Esophagus squamous epithelium (tissue), 5 donors: ENCODE measurements around the gene CREBBP. TPM values are rescaled to one million over a fixed set of nuclear protein-coding genes. Genes with fewer than 3 reads are reported as not detected.

Source experiments
- DNase-seq: peaks from one replicate; lab custom pipeline; 2025; lab: John Stamatoyannopoulos, UW
- H3K27ac ChIP-seq, 4 donors: fragments of 200-600 bp; sonication (generic); one replicate each; pipeline ENCODE4 v1.5.1; 2016 to 2019; ENCODE audit warnings: mild to moderate bottlenecking in 1 of 4
- H3K27me3 ChIP-seq, 4 donors: fragments of 200-600 bp; sonication (generic); 1 replicate in 3 of 4; 2 replicates in 1 of 4; pipeline versions ENCODE4 v1.5.1 to v1.6.0; 2017 to 2021; ENCODE audit warnings: antibody characterized with exemption in 1 of 4
- H3K36me3 ChIP-seq, 3 donors: fragments of 200-600 bp; sonication (generic); one replicate each; pipeline ENCODE4 v1.5.1; 2016 to 2019
- H3K4me1 ChIP-seq, 3 donors: fragments of 200-600 bp; sonication (generic); one replicate each; pipeline ENCODE4 v1.5.1; 2017 to 2019
- H3K4me3 ChIP-seq, 4 donors: fragments of 200-600 bp; sonication (generic); 1 replicate in 3 of 4; 2 replicates in 1 of 4; pipeline ENCODE4 v1.5.1; 2016 to 2019; ENCODE audit warnings: mild to moderate bottlenecking in 2 of 4, moderate library complexity in 1 of 4
- H3K9me3 ChIP-seq, 3 donors: fragments of 200-600 bp; sonication (generic); one replicate each; pipeline ENCODE4 v1.5.1; 2016 to 2019
- POLR2A ChIP-seq, 4 donors: fragments of 450-650 bp; IDR thresholded peaks; one replicate each; pipeline ENCODE4 v1.6.1; 2017; ENCODE audit warnings: antibody characterized with exemption in 4 of 4, mild to moderate bottlenecking in 4 of 4, moderate library complexity in 3 of 4
- WGBS, 2 donors: methylation state at CpG; one replicate each; pipeline ENCODE4 v1.1.5; 2018; 5-methylcytosine and 5-hydroxymethylcytosine counted together
- intact Hi-C: fragments of 100-400 bp; cut with DNase I; formaldehyde crosslinking; loops from one replicate; pipeline ENCODE4 v1.15.0; 2022
- total RNA-seq, 4 donors: library from RNA; depleted of rRNA; stranded (reverse); fragments of >200 nt; gene quantifications; one replicate each; pipeline ENCODE4 v1.1.0, GENCODE V29; 2016
- TF ChIP-seq, protein P1 (sequence below), 6 experiments: fragments of 450-650 bp in 4 of 6; fragments of 200-600 bp in 2 of 6; sonication (generic) in 2 of 6; IDR thresholded peaks; one replicate each; pipeline ENCODE4 v1.5.1; 2016 to 2019; ENCODE audit warnings: antibody characterized with exemption in 6 of 6, mild to moderate bottlenecking in 4 of 6, moderate library complexity in 4 of 6
- donor health status: DM: yes; HTN: yes; CAD: no.

CREBBP gene
- total RNA-seq, 4 donors from 2014 or later: 14.5 to 53.6 (median 37.5) TPM

DNA sequence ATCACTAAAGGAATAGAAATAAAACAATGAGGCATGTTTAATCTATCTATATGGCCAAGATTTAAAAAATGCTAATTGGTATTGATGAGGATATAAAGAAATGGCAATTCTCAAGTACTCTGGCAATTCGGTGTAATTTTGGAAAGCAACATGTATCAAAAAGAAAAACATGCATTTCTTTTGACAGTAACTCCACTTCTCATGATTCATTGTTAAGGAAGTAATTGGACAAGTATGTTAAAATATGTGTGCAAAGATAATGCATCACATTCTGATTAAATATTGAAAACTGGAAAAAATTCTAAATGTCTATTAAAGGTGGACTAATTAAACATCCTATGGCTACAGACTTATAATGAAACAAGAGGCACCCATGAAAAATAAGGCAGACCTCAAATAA, 81.2 kb downstream of the CREBBP start:
- peaks cover 0 to 64% (median 5%) of the 10 kb centered on the region in 3 donors for H3K4me1 ChIP-seq
- WGBS, 2 donors: 51 to 58% methylated on average over 1 of the region's 1 CpG

GRCh38 chr16:3798838-3799237, 81.7 kb downstream of the CREBBP start:
- H3K27me3 ChIP-seq: no peaks in the 10 kb centered on the region
- TF ChIP-seq POLR2A (IDR thresholded peaks at IDR 0.05): no peak
- TF ChIP-seq, protein P1, sequence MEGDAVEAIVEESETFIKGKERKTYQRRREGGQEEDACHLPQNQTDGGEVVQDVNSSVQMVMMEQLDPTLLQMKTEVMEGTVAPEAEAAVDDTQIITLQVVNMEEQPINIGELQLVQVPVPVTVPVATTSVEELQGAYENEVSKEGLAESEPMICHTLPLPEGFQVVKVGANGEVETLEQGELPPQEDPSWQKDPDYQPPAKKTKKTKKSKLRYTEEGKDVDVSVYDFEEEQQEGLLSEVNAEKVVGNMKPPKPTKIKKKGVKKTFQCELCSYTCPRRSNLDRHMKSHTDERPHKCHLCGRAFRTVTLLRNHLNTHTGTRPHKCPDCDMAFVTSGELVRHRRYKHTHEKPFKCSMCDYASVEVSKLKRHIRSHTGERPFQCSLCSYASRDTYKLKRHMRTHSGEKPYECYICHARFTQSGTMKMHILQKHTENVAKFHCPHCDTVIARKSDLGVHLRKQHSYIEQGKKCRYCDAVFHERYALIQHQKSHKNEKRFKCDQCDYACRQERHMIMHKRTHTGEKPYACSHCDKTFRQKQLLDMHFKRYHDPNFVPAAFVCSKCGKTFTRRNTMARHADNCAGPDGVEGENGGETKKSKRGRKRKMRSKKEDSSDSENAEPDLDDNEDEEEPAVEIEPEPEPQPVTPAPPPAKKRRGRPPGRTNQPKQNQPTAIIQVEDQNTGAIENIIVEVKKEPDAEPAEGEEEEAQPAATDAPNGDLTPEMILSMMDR (IDR thresholded peaks at IDR 0.05): no peak
- H3K27ac ChIP-seq: no peak overlapping the region
- H3K9me3 ChIP-seq: no peaks in the 10 kb centered on the region
- 87 to 93% methylated on average over 8 of the region's 8 CpGs for WGBS, 2 donors
- peaks cover 0 to 20% (median 0%) of the 10 kb centered on the region in 3 donors for H3K36me3 ChIP-seq
- peaks cover 3 to 63% (median 7%) of the 10 kb centered on the region in 3 donors for H3K4me1 ChIP-seq
- no peak for DNase-seq
- intact Hi-C loops: no loop called here
- H3K4me3 ChIP-seq: no peak overlapping the region

More for the DNA sequence above, 81.2 kb downstream of the CREBBP start:
- Histone ChIP-seq H3K27me3 (no peaks in the 10 kb centered on the region), H3K36me3 (peaks cover 0 to 20% (median 0%) of the 10 kb centered on the region in 3 donors), H3K9me3 (no peaks in the 10 kb centered on the region), H3K4me3 (no peak overlapping the region), H3K27ac (no peak overlapping the region)
- no peak for DNase-seq
- TF ChIP-seq, protein P1 (IDR thresholded peaks at IDR 0.05): no peak
- no peak for TF ChIP-seq POLR2A (IDR thresholded peaks at IDR 0.05)
- intact Hi-C loops: no loop called here

DNA sequence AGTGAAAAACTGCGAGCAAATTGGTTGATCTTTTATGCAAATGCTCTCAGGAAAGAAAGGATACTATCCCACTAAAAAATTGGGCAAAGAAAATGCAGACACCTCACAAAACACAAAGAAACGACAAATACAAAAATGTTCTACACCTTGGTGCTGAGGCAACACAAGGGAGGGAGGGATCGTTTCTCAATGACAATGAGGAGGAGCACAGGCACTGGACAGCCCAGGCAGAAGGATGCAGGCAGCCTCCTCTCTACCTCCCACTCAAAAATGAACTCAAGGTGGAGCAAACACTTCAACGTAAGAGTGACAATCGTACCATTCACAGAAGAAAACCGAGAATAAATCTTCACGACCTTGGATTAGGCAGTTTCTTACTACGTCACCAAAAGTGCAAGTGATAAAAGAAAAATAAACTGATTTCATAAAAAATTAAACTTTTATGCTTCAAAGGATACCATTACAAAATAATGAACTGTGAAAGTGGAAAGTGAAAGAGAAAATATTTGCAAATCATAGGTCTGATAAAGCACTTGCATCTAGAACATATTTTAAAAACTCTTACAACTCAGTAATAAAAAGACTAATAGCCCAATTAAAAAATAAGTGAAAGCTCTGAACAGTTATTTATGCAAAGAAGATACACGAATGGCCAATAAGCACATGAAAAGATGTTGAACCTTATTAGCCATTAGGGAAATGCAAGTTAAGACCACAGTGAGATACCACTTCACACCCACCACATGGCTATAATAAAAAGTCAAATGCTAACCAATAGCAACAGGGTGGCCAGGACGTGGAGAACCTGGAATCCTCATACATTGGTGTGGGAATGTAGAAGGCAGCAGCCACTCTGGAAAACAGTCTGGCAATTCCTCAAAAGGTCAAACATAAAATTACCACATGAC, 82.4 kb downstream of the CREBBP start:
- 53 to 62% methylated on average over 10 of the region's 10 CpGs for WGBS, 2 donors
- Histone ChIP-seq H3K4me3 (no peak overlapping the region), H3K36me3 (peaks cover 0 to 15% (median 0%) of the 10 kb centered on the region in 3 donors), H3K9me3 (no peaks in the 10 kb centered on the region), H3K4me1 (peaks cover 7 to 70% (median 14%) of the 10 kb centered on the region in 3 donors), H3K27ac (no peak overlapping the region), H3K27me3 (no peaks in the 10 kb centered on the region)
- intact Hi-C loops: no loop called here
- TF ChIP-seq POLR2A (IDR thresholded peaks at IDR 0.05): no peak
- TF ChIP-seq, protein P1 (IDR thresholded peaks at IDR 0.05): no peak
- DNase-seq: no peak

DNA sequence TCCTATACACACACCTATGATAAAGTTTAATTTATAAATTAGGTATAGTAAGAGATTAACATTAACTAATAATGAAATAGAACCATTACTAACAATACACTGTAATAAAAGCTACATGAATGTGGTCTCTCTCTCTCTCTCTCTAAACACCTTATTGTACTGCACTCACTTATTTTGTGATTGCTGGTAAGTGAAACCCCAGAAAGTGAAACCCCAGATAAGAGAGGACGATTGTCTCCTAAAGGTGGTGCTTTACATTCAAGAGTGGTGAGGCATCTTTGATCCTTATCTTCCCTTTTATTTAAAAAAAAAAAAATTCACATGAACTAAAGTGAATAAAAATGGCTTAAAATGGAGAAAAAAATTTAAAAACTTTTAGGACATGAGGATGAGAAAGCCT, 83.0 kb downstream of the CREBBP start:
- 38 to 44% methylated on average over 1 of the region's 1 CpG for whole genome bisulfite sequencing, 2 donors
- H3K4me1 ChIP-seq: peaks cover 7 to 74% (median 19%) of the 10 kb centered on the region in 3 donors

More for the DNA sequence above, 83.0 kb downstream of the CREBBP start:
- Histone ChIP-seq H3K9me3 (no peaks in the 10 kb centered on the region), H3K27ac (no peak overlapping the region), H3K4me3 (no peak overlapping the region), H3K36me3 (peaks cover 0 to 22% (median 3%) of the 10 kb centered on the region in 3 donors), H3K27me3 (no peaks in the 10 kb centered on the region)
- DNase-seq: no peak
- TF ChIP-seq POLR2A (IDR thresholded peaks at IDR 0.05): no peak
- TF ChIP-seq, protein P1 (IDR thresholded peaks at IDR 0.05): no peak
- intact Hi-C loops: no loop called here
